Uterine smooth muscle cell (primary cell): ENCODE measurements around the gene BHLHE23. TPM values are rescaled to one million over a fixed set of nuclear protein-coding genes. Genes with fewer than 3 reads are reported as not detected.

Experiments used
- total RNA-seq: library from RNA; depleted of rRNA; stranded (reverse); fragments of >200 nt; gene quantifications from 2 replicates; pipeline ENCODE4 v1.2.3, GENCODE V29; 2014

BHLHE23 gene
- total RNA-seq, result not detected in 2 replicates

DNA sequence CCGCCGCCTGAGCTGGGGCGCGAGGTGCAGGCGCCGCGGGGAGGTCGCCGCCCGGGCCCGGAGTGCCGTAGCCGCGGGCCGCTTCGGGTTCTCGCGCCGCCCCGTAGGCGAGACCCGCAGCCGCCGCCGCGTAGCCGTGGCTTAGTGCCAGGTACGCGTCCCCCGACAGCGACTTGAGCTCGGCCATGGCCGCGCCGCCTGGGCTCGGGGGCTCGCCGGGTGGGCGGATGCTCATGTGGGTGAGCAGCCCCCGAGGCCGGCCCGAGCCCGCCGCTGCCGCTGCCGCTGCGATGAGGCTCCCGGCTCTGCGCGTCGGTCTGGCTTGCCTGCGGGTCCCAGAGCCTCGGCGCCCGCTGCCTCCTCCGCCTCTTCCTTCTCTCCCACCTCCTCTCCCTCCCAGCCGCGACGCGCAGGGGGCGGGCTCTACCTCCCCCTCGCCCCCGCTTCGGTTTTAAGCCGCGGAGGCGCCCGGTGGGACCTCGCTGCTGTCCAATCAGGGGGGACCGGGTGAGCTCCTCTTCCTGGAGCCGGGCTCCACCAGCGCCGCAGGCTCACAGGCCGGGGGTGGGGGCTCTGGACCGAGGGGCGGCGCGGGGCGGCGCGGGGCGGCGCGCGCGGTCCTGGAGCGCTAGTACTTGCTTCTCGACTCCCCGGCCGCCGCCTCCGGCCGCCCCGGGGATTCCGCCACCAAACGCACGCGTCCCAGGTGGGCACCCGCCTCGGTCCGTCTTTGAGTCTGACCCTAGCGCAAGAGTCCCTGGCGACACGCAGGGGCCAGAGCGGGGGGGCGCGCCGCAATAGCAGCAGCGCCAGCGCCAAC is at the start of gene BHLHE23:
BHLHE23 (minus strand) TSS at position 425 of the 820 bp plus-strand sequence; CDS start at position 235, 190 bp downstream.

Other genes starting within 250 kb of the BHLHE23 start
- gene MRGBP, start 210.5 kb downstream of the BHLHE23 start, total RNA-seq, result 22.0 and 33.9 TPM in 2 replicates
- 48.4 and 51.5 TPM in 2 replicates for gene OGFR, start 202.1 kb downstream of the BHLHE23 start, total RNA-seq
- 0.11 and 1.1 TPM in 2 replicates for gene COL9A3, start 189.9 kb downstream of the BHLHE23 start, total RNA-seq
- 21.6 and 27.9 TPM in 2 replicates for gene TCFL5, start 145.1 kb downstream of the BHLHE23 start, total RNA-seq
- 53.1 and 60.6 TPM in 2 replicates for gene DIDO1, start 80.5 kb downstream of the BHLHE23 start, total RNA-seq
- gene GID8, start 68.8 kb downstream of the BHLHE23 start, total RNA-seq, result 32.4 and 39.7 TPM in 2 replicates
- gene SLC17A9, start 54.3 kb downstream of the BHLHE23 start, total RNA-seq, result 16.0 and 16.6 TPM in 2 replicates
- gene YTHDF1, start 209.2 kb upstream of the BHLHE23 start, total RNA-seq, result 16.5 and 19.3 TPM in 2 replicates
- not detected in 2 replicates for gene BIRC7, start 228.9 kb upstream of the BHLHE23 start, total RNA-seq
- not detected in 2 replicates for gene NKAIN4, start 247.5 kb upstream of the BHLHE23 start, total RNA-seq